ENCODE measurements around the gene BABAM1. TPM values are rescaled to one million over a fixed set of nuclear protein-coding genes. Genes with fewer than 3 reads are reported as not detected.

Gene BABAM1
- total and polyA plus RNA-seq, 9 of the 15 experiments (the other 6 are each of a cell fraction or from before 2014, with no cell fraction given), result 14.7 to 160 (median 113) TPM

- no peak for TF ChIP-seq HOMEZ (CRISPR knock-in tag; IDR thresholded peaks at IDR 0.05)
- TF ChIP-seq HDAC2 (IDR thresholded peaks at IDR 0.05), result no peak
- TF ChIP-seq ZNF79 (CRISPR knock-in tag; IDR thresholded peaks at IDR 0.05; ENCODE audit: low read depth), result no peak
- TF ChIP-seq EHMT2 (IDR thresholded peaks at IDR 0.05), result no peak
- TF ChIP-seq HMBOX1 (IDR thresholded peaks at IDR 0.05), result no peak
- no peak for TF ChIP-seq ZNF146 (CRISPR knock-in tag; IDR thresholded peaks at IDR 0.05; ENCODE audit: unreplicated experiment)
- no peak for TF ChIP-seq RBM22 (IDR thresholded peaks at IDR 0.05; ENCODE audit: low read depth, low read length, poor library complexity, severe bottlenecking)
- TF ChIP-seq FOXA3 (CRISPR knock-in tag; conservative IDR thresholded peaks at IDR 0.05 in 1 of 2, IDR thresholded peaks at IDR 0.05 in 1 of 2), result no peak; a peak in 1 of 4 replicates
- TF ChIP-seq JUNB (CRISPR knock-in tag; conservative IDR thresholded peaks at IDR 0.05), result no peak
- no peak for TF ChIP-seq GTF2A2 (tag; IDR thresholded peaks at IDR 0.05)
- peak; percentile 98 for TF ChIP-seq MAX (CRISPR knock-in tag; IDR thresholded peaks at IDR 0.05)
- no peak for TF ChIP-seq MEF2A (IDR thresholded peaks at IDR 0.05; ENCODE audit: control insufficient read depth, low read depth, low read length)
- peak in 1 of 2 experiments; percentile 40; a peak in 1 of 4 replicates for TF ChIP-seq SIN3A (IDR thresholded peaks at IDR 0.05; ENCODE audit: borderline replicate concordance in 2 of 2, control insufficient read depth in 1 of 2, low read depth in 2 of 2, low read length in 2 of 2)
- no peak for TF ChIP-seq HIVEP1 (CRISPR knock-in tag; IDR thresholded peaks at IDR 0.05)
- TF ChIP-seq RBM14 (IDR thresholded peaks at IDR 0.05; ENCODE audit: borderline replicate concordance, insufficient read depth, low read depth, low read length), result 0 out of 2 replicates have a peak, but pooled peaks have one; percentile 66
- TF ChIP-seq VEZF1 (CRISPR knock-in tag; IDR thresholded peaks at IDR 0.05), result peak; percentile 53
- TF ChIP-seq KAT8 (IDR thresholded peaks at IDR 0.05; ENCODE audit: low read depth), result no peak
These were observed 38.5 kb downstream of the BABAM1 start, which contains the start of gene MRPL34 (continued) for GRCh38 chr19:17305517-17306284.

All from K562 (cell line).